Spinal cord (tissue), 10 donors: ENCODE measurements around the gene TAOK2. TPM values are rescaled to one million over a fixed set of nuclear protein-coding genes. Genes with fewer than 3 reads are reported as not detected.

Source experiments
- DNase-seq, 6 donors: peaks; one replicate each; pipeline versions ENCODE4 v3.0.0 to v3.0.0-alpha.2; 2013 to 2015; ENCODE audit warnings: low spot score in 6 of 6, low read depth in 4 of 6
- H3K27ac ChIP-seq: one replicate; pipeline ENCODE4 v1.5.1; 2013; ENCODE audit warnings: low read depth, low read length, control low read depth
- H3K27me3 ChIP-seq: one replicate; pipeline ENCODE4 v1.6.1; 2013; ENCODE audit warnings: low read length; ENCODE audit not compliant: control insufficient read depth, insufficient read depth
- H3K36me3 ChIP-seq: one replicate; pipeline ENCODE4 v1.6.1; 2013; ENCODE audit warnings: low read length; ENCODE audit not compliant: control insufficient read depth, insufficient read depth
- H3K4me1 ChIP-seq: one replicate; pipeline ENCODE4 v1.6.1; 2013; ENCODE audit warnings: low read length; ENCODE audit not compliant: control insufficient read depth, insufficient read depth
- H3K4me3 ChIP-seq: one replicate; pipeline ENCODE4 v1.5.1; 2013; ENCODE audit warnings: low read depth, low read length, control low read depth
- H3K9me3 ChIP-seq: one replicate; pipeline ENCODE4 v1.6.1; 2013; ENCODE audit warnings: low read length; ENCODE audit not compliant: control insufficient read depth, insufficient read depth
- WGBS: methylation state at CpG from one replicate; pipeline ENCODE4 v1.1.5; 2013; ENCODE audit warnings: missing lambda C conversion rate; ENCODE audit not compliant: insufficient coverage; 5-methylcytosine and 5-hydroxymethylcytosine counted together
- polyA plus RNA-seq, 2 donors: library from polyadenylated mRNA; unstranded; fragments of 120-200 nt; gene quantifications; one replicate each; pipeline ENCODE4 v1.2.1, GENCODE V29; 2013; ENCODE audit not compliant: insufficient read length in 2 of 2
- total RNA-seq, 2 donors: library from RNA; depleted of rRNA in 1 of 2; stranded (reverse); fragments of 120-200 nt in 1 of 2; fragments of >200 nt in 1 of 2; gene quantifications; one replicate each; pipeline versions ENCODE4 v1.2.3 to v1.2.4, GENCODE V29; 2013 to 2014
- donor health status: healthy.

TAOK2 gene
- total and polyA plus RNA-seq, 4 donors: 42.2 to 87.1 (median 66.5) TPM

- H3K4me3 ChIP-seq: no peak overlapping the region
These were observed 12.6 kb downstream of the TAOK2 start for GRCh38 chr16:29986231-29986630.

DNA sequence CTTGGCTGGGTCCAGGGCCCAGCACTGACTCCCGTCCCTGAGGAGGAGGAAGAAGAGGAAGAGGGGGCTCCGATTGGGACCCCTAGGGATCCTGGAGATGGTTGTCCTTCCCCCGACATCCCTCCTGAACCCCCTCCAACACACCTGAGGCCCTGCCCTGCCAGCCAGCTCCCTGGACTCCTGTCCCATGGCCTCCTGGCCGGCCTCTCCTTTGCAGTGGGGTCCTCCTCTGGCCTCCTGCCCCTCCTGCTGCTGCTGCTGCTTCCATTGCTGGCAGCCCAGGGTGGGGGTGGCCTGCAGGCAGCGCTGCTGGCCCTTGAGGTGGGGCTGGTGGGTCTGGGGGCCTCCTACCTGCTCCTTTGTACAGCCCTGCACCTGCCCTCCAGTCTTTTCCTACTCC, 13.3 kb downstream of the TAOK2 start:
- H3K4me1 ChIP-seq: no peaks in the 10 kb centered on the region
- H3K4me3 ChIP-seq: no peak overlapping the region
- H3K36me3 ChIP-seq: peaks cover 94% of the 10 kb centered on the region
- no peak overlapping the region for H3K27ac ChIP-seq
- H3K27me3 ChIP-seq: no peaks in the 10 kb centered on the region
- no peaks in the 10 kb centered on the region for H3K9me3 ChIP-seq
- DNase-seq: no peak
- 100% methylated on average over 3 of the region's 5 CpGs for WGBS

More at GRCh38 chr16:29986231-29986630, 12.6 kb downstream of the TAOK2 start:
- no peak for DNase-seq
- H3K36me3 ChIP-seq: peaks cover 93% of the 10 kb centered on the region
- WGBS: 94% methylated on average over 20 of the region's 20 CpGs
- H3K9me3 ChIP-seq: no peaks in the 10 kb centered on the region
- H3K27ac ChIP-seq: no peak overlapping the region
- no peaks in the 10 kb centered on the region for H3K27me3 ChIP-seq
- no peaks in the 10 kb centered on the region for H3K4me1 ChIP-seq

- no peaks in the 10 kb centered on the region for H3K4me1 ChIP-seq
- no peak overlapping the region for H3K27ac ChIP-seq
- DNase-seq: no peak
- no peak overlapping the region for H3K4me3 ChIP-seq
- H3K27me3 ChIP-seq: no peaks in the 10 kb centered on the region
- H3K9me3 ChIP-seq: no peaks in the 10 kb centered on the region
- WGBS: 92% methylated on average over 35 of the region's 35 CpGs
- peaks cover 94% of the 10 kb centered on the region for H3K36me3 ChIP-seq
These were observed 13.9 kb downstream of the TAOK2 start for GRCh38 chr16:29987371-29988085.

DNA sequence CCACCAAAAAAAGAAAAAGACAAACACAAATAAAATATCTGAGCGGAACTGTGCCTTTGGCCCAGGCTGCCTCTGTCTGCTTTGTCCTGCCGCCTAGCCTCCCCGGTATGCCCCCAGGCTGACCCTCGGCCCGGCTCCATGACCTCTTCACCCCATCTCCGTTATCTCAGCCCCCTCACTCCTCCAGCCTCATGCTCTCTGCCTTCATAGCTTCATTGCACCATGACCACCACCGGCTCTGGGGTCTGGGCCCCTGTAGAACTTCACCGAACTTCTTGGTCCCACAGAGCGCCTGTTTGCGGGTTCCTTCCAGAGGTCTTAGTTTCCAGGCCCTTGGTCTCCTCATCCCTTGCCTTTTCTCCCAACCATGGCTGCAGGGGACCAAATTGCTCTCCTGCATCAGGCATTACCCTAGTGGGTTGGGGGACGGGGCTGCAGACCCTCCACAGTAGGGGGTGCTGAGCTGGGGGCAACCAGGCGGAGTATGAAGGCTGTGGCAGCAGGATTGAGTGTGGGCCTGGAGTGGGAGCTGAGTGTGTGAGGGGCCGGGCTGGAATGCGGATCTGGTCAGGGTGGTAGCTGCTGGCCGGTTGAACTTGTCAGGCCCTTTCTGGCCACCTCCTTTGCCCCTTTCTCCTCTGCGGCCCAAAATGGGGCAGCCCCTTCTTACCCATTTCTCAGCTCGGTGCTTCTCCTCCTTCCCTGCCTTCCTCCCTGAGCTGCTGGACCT, 14.8 kb downstream of the TAOK2 start:
- Histone ChIP-seq H3K9me3 (no peaks in the 10 kb centered on the region), H3K4me1 (no peaks in the 10 kb centered on the region), H3K36me3 (peaks cover 94% of the 10 kb centered on the region), H3K27me3 (no peaks in the 10 kb centered on the region), H3K27ac (no peak overlapping the region), H3K4me3 (no peak overlapping the region)
- no peak for DNase-seq
- 79% methylated on average over 13 of the region's 17 CpGs for WGBS

DNA sequence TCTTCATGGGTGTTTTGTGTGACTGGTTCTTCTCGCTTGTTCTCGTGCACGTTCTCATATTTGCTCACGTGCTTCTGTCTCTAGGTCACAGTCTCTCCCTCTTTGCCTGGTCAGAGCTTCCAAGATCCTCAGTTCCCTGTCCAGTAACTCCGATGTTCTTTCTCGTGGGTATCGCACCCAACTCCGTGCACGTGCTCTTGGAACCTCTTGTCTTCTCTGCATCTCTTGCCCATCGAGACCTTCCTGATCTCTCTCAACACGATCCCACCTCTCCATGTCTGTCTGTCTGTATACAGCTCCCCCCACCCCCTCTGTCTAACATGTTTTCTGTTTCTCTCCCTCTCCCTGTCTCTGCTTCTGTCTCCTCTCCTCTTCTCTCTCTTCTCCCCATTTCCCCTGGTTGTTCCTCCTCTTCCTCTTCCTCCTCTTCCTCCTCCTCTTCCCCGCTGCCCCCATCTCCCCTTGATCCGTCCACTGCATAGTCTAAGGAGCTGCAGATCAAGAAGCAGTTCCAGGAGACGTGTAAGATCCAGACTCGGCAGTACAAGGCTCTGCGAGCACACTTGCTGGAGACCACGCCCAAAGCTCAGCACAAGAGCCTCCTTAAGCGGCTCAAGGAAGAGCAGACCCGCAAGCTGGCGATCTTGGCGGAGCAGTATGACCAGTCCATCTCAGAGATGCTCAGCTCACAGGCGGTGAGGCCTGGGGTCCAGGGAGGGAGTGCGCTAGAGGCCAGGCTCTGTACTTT, 15.6 kb downstream of the TAOK2 start:
- no peak overlapping the region for H3K4me3 ChIP-seq
- no peak overlapping the region for H3K27ac ChIP-seq
- no peaks in the 10 kb centered on the region for H3K9me3 ChIP-seq
- H3K4me1 ChIP-seq: peaks cover 7% of the 10 kb centered on the region
- 91% methylated on average over 23 of the region's 23 CpGs for WGBS
- no peaks in the 10 kb centered on the region for H3K27me3 ChIP-seq
- no peak for DNase-seq
- H3K36me3 ChIP-seq: peaks cover 94% of the 10 kb centered on the region

GRCh38 chr16:29990034-29990433, 16.4 kb downstream of the TAOK2 start:
- DNase-seq: no peak
- Histone ChIP-seq H3K36me3 (peaks cover 90% of the 10 kb centered on the region), H3K4me3 (no peak overlapping the region), H3K27ac (no peak overlapping the region), H3K9me3 (no peaks in the 10 kb centered on the region), H3K27me3 (no peaks in the 10 kb centered on the region), H3K4me1 (peaks cover 15% of the 10 kb centered on the region)
- WGBS: no CpG with 5 or more reads among the region's 2 CpGs

GRCh38 chr16:29990883-29991570, 17.4 kb downstream of the TAOK2 start:
- no peak for DNase-seq
- WGBS: 90% methylated on average over 28 of the region's 35 CpGs
- Histone ChIP-seq H3K27me3 (no peaks in the 10 kb centered on the region), H3K4me3 (no peak overlapping the region), H3K36me3 (peaks cover 82% of the 10 kb centered on the region), H3K27ac (no peak overlapping the region), H3K9me3 (no peaks in the 10 kb centered on the region), H3K4me1 (peaks cover 19% of the 10 kb centered on the region)

DNA sequence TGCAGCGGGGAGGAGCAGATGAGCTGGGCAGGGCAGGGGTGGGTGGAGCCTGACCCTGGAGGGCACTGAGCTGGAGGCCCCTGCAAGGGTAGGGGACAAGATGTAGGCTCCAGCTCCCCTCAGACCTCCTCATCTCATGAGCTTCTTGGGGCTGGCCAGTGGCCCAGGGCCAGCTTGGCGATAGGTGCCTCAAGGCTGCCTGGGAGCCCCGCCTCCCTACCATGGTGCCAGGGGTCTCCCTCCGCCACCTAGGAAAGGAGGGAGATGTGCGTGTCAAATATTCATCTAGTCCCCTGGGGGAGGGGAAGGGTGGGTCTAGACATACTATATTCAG, 17.9 kb downstream of the TAOK2 start:
- no peak for DNase-seq
- no peaks in the 10 kb centered on the region for H3K27me3 ChIP-seq
- H3K27ac ChIP-seq: no peak overlapping the region
- peaks cover 22% of the 10 kb centered on the region for H3K4me1 ChIP-seq
- no CpG with 5 or more reads among the region's 5 CpGs for WGBS
- H3K9me3 ChIP-seq: no peaks in the 10 kb centered on the region
- H3K4me3 ChIP-seq: no peak overlapping the region
- H3K36me3 ChIP-seq: peaks cover 77% of the 10 kb centered on the region

GRCh38 chr16:29992344-29992967, 18.8 kb downstream of the TAOK2 start:
- Histone ChIP-seq H3K4me1 (peaks cover 26% of the 10 kb centered on the region), H3K9me3 (no peaks in the 10 kb centered on the region), H3K27me3 (no peaks in the 10 kb centered on the region), H3K27ac (no peak overlapping the region), H3K4me3 (no peak overlapping the region), H3K36me3 (peaks cover 68% of the 10 kb centered on the region)
- no peak for DNase-seq
- 71% methylated on average over 6 of the region's 7 CpGs for WGBS
